22Rv1 (cell line): ENCODE measurements around the gene UBE2O.

Source experiments
- H3K27ac ChIP-seq: fragments of 450-650 bp; 2 replicates; pipeline ENCODE4 v1.5.1; 2017
- CTCF ChIP-seq: fragments of 450-650 bp; IDR thresholded peaks from 2 replicates; pipeline ENCODE4 v1.5.1; 2017; ENCODE audit warnings: mild to moderate bottlenecking
- ZFX ChIP-seq: fragments of 450-650 bp; IDR thresholded peaks from 2 replicates; pipeline ENCODE4 v1.6.1; 2017; ENCODE audit warnings: antibody characterized with exemption, borderline replicate concordance

The UBE2O gene

GRCh38 chr17:76379646-76380376 is 73.1 kb downstream of the UBE2O start:
- no peak for TF ChIP-seq ZFX
- TF ChIP-seq CTCF = no peak
- no peak overlapping the region for H3K27ac ChIP-seq

GRCh38 chr17:76379275-76379641 is 73.7 kb downstream of the UBE2O start:
- no peak overlapping the region for H3K27ac ChIP-seq
- no peak for TF ChIP-seq ZFX
- TF ChIP-seq CTCF = no peak

- H3K27ac ChIP-seq = no peak overlapping the region
- TF ChIP-seq CTCF = no peak
- no peak for TF ChIP-seq ZFX
These were observed 74.2 kb downstream of the UBE2O start for GRCh38 chr17:76378548-76379274.

GRCh38 chr17:76376318-76377133 is 76.4 kb downstream of the UBE2O start:
- no peak for TF ChIP-seq CTCF
- no peak for TF ChIP-seq ZFX
- H3K27ac ChIP-seq = no peak overlapping the region

- no peak for TF ChIP-seq CTCF
- TF ChIP-seq ZFX = no peak
- no peak overlapping the region for H3K27ac ChIP-seq
These were observed 81.0 kb downstream of the UBE2O start for GRCh38 chr17:76371656-76372628.

DNA sequence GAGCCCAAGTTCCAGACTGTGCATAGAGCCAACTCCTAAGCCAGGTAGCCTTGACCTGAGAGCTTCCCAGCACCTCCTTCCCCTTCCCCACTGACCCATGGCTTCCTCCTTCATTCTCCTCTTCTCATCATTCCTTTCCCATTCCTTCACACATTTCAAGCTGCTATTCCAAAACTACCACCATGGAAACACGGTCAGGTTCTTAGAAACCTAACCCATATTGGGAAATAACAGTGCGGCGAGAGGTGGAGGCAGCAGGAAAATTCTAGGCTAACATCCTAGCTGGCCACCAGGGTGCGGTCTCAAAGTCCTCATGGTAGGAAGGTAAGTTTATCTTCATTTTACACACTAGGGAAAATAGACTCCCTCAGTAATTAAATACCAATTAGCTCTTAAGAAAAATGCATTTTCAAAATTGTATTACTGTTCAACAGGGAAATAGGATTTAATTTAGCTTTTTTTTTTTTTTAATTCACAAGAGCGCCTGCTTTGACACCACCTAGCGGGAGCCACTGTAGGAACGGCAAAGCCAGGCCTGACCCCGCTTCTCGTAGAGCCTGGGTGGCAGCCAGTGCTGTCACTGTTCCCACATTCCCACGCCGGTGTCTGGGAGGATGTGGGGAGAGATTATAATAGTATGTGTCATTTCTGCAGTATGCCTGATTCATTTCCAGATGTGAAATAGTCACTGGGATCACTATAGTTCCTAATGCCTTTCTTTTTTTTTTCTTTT is 82.5 kb downstream of the UBE2O start:
- TF ChIP-seq ZFX (no peak), CTCF (peak; percentile 24; the same call in 1 of the 2 replicates)
- no peak overlapping the region for H3K27ac ChIP-seq
